ENCODE measurements around the gene ARID5A.

The ARID5A gene

DNA sequence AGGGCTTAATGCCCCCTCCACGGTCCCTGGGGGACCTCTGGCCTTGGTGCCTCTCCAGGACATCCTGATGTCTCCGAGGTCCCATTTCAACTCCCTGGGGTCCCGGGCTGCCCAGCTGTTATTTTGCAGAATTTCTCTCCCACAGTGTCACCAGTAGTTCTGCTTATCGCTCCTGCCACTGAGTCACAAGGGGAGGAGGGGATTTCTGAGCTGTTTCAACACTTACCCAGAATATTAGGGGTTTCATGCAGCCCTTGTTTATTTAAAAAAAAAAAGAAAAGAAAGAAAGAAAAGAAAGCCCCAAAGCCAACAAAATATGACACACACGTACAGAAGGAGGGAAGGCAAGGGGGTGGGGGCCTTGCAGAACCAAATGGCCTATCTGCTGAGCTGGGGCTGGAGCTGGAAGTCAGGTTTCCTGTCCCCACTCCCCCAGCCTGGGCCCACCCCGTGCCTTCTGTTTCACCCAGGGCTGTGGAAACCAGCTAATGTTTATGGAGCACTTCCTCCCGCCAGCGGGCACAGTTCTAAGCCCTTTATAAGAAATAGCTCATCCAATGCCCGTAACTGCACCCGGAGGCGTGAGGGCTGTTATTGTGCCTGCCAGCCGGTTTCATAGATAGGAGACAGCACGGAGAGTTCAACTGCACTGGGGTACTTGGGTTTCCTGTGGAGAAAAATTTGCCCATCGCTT, 8.4 kb upstream of the ARID5A start:
- DNase-seq (ENCODE audit: low read depth): peak; percentile 62

DNA sequence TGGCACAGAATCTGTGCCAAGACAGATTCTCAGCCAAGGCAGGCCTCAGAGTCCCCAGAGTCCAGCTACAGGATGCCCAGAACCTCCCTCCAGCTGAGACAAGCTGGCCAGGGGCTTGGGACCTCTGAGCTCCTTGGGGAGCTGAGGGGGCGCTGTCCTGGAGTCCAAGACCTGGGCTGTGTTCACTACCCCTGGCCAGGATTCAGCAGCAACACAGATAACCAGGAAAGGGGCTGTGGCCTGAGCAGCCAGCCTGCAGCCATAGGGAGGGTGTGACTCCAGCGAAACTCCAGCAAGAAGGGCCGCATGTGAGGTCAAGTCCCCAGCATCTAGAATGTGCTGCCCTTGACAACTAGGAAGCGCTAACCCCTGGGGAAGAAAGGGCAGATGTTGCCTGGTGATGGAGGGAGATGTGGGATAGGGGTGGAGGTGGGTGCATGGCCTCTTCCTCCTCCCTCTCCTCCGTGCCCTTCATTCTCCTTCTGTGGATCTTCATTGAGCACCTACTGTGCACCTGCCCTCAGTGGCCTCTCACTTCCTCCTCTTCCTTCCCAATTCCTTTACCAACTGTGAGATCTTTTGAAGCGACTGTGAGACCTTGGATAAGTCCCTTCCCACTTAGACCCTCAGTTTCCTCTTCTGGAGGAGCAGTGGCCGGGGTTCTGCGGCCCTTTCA, 7.7 kb upstream of the ARID5A start:
- DNase-seq (ENCODE audit: low read depth): no peak

- DNase-seq (ENCODE audit: low read depth): no peak
These were observed 7.0 kb upstream of the ARID5A start for GRCh38 chr2:96529376-96530143.

DNA sequence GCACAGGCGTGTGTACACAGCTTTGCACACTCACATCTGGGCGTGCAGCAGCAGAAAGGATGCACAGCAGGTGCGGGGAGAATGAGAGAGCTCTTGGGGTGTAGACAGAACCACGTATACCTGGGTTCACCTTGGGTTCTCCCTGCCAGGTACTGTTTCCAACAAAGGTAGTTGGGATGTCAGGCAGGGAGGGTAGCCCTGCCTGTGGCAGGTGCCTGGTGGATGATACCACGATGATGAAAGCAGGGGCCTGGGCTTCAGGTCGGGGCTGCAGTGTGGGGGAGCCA, 6.5 kb upstream of the ARID5A start:
- DNase-seq (ENCODE audit: low read depth): no peak

DNA sequence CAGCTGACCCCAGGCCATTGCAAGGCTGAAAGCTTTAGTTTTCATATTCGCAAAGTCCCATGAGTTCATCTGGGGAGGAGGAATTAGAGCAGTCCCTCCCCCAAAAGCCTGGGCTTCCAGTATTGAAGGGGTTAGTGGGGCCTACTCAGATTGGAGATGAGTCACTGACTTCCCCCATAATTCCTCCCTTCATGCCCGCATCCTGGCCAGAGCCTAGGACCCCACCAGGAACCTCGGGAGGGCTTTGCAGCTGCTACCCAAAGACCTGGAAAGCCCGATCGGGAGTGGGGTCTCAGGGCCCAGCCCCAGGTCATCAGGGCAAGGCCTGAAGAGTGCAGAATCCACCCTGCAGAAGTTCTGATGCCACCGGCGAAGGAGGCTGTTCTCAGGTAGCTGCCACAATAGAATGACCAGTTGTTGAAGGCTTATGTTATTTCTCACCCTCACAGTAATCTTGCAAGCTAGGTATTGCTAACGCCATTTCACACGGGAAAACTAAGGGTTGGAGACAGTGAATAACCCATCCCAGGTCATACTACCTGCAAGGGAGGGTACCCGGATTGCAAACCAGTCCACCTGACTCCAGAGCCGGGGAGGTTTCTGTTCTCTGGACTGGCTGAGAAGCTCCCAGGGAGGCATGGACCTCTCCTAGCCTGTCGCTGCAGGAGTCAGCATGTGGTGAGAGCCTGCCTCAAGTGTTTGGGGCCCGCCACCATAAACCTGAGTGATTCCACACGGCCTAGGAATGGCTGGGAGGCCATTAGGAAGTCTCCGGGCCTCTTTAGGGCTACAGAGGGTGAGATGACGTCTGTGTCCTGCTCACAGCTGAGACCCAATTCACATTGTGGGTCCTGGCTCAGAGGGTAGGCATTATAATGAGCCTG, 5.8 kb upstream of the ARID5A start:
- DNase-seq (ENCODE audit: low read depth): no peak

DNA sequence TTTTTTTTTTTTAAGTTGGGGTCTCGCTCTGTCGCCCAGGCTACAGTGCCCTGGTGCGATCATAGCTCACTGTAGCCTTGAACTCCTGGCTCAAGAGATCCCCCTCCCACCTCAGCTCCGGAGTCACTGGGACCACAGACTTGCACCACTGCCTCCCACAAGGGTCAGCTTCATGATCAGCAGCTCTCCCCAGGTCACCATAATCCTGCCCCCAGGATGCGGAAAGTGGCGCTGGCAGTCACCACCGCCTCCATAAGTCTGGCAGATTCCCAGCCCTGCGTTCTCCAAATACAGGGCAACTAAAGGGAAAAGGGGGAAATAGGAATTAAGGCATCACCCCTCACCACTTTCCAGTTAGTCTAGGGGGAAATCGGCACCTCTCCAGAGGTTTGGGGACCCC, 5.2 kb upstream of the ARID5A start:
- no peak for DNase-seq (ENCODE audit: low read depth)

DNA sequence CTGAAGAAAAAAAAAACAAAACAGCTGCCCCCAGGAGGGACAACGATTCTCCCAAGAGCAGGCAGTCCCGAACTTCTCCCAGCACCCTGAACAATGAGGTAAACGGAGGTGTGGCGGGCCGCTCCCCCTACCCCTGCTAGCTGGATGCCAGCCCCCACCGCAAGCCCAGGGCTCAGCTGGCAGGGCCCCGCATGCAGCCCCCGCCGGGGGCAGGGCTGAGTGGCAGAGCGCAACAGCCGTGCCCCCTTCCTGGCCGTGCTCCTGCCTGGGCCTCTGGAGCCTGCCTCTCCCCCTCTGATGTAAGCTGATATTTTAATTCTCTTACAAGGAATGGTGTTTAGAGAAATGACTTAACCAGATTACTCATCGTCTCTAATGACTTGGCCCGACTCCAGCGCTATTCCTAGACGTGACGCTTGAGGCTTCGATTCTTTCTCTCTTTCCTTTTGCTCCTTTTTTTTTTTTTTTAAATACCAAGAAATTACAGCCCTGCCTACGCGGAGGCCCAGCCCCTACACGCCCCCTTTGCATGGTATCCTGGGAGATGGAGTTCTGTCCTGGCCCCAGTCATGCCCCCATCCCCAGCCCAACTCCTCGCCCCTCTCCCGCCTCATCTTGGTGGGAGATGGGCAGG, 4.6 kb upstream of the ARID5A start:
- peak; percentile 83 for DNase-seq (ENCODE audit: low read depth)

- DNase-seq (ENCODE audit: low read depth): no peak
These were observed 3.8 kb upstream of the ARID5A start for GRCh38 chr2:96532641-96533291.

GRCh38 chr2:96533292-96534073, 3.1 kb upstream of the ARID5A start:
- no peak for DNase-seq (ENCODE audit: low read depth)

DNA sequence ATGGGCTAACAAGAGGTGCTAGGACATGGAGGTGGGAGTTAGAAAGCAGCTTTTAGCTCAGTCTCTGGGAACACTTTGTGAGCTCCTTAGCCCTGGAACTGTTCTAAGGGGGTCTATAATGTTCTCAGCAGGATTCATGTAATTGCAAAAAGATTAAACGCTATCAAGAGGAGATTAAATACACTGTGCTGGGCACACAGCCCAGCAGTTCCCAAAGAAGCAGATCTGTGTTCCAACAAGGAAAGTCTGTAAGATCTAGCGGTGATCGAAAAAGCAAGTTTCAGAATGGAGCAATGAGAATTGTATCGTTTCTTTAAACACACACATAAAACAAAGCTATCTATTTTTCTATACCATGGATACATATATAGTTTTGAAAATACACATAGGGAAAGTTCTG, 2.4 kb upstream of the ARID5A start:
- DNase-seq (ENCODE audit: low read depth): no peak

GRCh38 chr2:96534701-96535181, 1.8 kb upstream of the ARID5A start:
- DNase-seq (ENCODE audit: low read depth): no peak

GRCh38 chr2:96535331-96535730, 1.2 kb upstream of the ARID5A start:
- no peak for DNase-seq (ENCODE audit: low read depth)

DNA sequence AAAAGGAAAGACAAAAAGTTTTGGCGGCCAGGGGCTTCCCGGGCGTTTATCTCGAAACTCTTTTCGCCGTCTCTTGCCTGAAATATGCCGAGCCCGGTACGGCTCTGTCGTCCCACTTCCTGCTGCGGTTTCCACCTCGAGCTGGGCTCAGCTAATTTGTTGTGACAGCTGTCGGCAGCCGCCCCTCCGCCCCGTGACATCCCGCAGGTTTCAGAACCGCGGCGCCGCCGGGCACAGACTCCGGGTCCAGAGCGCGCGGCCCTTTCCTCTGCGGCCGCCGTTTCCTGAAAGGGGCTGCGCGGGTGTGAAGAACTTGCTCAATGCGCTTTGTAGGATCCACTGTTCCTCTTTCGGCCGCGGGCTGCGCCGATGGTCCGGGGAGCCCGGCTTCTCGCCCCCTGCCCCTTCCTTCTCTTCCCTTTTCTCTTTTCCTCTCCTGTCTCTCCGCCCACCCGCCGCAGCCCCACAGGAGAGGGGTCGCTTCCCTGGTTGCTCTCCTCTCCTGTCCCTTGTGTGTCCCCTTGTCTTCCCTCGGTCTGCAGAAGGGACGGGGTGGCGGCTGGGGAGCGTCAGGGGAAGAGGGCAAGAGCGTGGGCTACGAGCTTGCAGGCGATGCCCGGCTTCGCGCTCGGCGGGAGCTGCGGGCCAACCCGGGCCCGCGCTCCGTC, 648 bp downstream of the ARID5A start:
- DNase-seq (ENCODE audit: low read depth): peak; percentile 79

GRCh38 chr2:96537734-96538486, 1.4 kb downstream of the ARID5A start:
- DNase-seq (ENCODE audit: low read depth): peak; percentile 49

DNA sequence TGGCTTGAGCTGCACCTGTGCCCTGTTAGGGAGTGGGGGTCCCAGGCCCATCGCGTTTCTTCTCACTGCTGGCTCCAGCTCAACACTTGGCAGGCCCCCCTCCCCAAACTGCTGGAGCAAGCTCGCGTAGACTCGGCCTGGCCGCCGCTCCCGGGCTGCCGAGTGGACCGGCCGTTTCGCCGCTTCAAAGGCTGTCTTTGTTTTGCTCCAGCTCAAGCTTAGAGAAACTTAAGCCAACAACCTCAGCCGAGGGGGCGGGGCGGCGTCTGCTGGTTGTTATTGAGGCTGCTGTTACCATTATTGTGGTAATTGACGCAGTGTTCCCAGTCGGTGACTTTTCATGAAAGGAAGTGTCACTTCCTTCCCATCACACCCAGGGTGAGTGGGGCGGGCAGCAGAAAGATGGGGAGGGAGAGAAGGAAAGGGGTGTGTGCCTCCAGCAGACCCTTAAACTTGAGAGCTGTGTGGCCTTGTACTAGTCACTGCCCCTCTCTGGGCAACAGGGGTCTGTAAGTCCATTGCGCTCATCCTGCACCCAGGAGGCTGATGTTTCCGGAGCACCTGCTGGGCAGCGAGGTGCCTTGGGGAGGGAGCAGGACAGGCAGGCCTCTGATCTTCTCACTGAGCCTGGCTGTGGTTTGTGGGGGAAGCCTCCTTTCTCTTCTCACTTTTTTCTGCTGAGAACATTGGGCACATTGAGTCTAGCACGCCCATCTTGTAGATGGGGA, 2.1 kb downstream of the ARID5A start:
- DNase-seq (ENCODE audit: low read depth): peak; percentile 82

GRCh38 chr2:96539215-96539920, 2.8 kb downstream of the ARID5A start:
- DNase-seq (ENCODE audit: low read depth): no peak

DNA sequence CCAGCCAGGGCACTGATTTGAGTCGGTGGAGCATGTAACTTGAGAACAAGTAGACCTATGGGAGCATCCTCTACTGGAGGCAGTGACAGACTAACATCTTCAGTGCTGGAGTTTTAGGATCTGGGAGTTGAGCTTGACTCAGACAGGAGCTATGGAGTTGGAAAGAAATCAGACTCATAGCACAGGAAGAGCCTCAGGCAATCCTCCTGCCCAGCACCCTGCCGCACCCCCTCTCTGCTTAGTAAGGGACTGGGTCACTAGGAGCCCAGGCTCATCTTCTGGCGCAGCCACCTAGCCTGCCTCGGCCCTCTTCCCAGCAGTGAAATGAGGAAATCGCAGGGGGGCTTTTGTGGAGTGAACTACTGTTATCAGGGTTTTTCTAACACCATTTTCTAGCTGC, 3.6 kb downstream of the ARID5A start:
- no peak for DNase-seq (ENCODE audit: low read depth)

Data from activated T-helper 9 cell treated with anti-CD3 and anti-CD28 coated beads, Interleukin-2, amount 50 U/mL, for 16 hours (primary cell).